Measurements from ENCODE around the gene WDR45. TPM values are rescaled to one million over a fixed set of nuclear protein-coding genes. Genes with fewer than 3 reads are reported as not detected.

WDR45 gene
- total and polyA plus RNA-seq, 9 donors, result 55.3 to 89.7 (median 76.5) TPM

DNA sequence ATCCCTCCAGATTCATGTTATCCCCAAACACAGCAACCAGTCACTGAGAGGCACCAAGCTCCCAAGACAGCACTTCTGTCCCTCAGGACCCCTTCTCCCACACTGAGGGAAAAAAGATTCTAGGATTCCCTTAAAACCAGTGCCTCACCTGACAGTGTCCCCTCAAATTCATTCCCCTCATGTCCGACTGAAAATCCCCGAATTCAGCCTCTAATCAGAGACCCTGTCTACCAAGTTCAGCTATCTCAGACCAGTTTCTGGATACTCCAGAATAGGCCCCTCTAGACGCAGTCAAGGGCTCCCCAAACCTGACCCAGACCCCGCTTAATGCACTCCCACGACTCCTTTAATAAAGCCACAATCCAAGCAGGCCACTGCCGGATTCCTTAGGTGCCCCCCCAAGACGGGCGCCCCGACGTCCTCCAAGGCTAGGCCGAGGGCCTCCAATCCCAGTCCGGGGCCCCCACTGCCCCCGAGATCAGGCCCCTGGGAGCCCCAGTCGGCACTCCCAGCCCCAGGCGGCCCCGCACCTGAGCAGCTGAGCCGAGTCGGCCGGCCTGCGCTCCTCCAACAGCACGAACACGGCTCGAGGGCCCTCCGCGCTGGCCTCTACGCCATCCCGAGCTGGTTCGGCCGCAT lies 37.0 kb downstream of the WDR45 start:
- peak overlapping the region; percentile 97 to 99 for H3K27ac ChIP-seq
- no peaks in the 10 kb centered on the region for H3K4me1 ChIP-seq (ENCODE audit: insufficient read depth)
- no peaks in the 10 kb centered on the region for H3K27me3 ChIP-seq
- WGBS, 3 donors, result 37 to 58% (median 46%) methylated on average over 24 to 29 of the region's 29 CpGs
- no peak for TF ChIP-seq EP300 (IDR thresholded peaks at IDR 0.05)
- peaks cover 0 to 3% of the 10 kb centered on the region in 2 donors for H3K9me3 ChIP-seq
- peak overlapping the region; percentile 61 for H3K4me3 ChIP-seq
- intact Hi-C loops (cut with DNase I), result no loop called here
- DNase-seq, result no peak
- no peaks in the 10 kb centered on the region for H3K36me3 ChIP-seq

GRCh38 chrX:49041744-49042580 lies 37.7 kb downstream of the WDR45 start:
- WGBS, 3 donors, result 22 to 32% (median 29%) methylated on average over 10 of the region's 10 CpGs
- Histone ChIP-seq H3K27ac (peak overlapping the region; percentile 97 to 99), H3K4me1 (ENCODE audit: insufficient read depth) (no peaks in the 10 kb centered on the region), H3K27me3 (no peaks in the 10 kb centered on the region), H3K36me3 (no peaks in the 10 kb centered on the region), H3K4me3 (peak overlapping the region; percentile 61), H3K9me3 (peaks cover 0 to 3% of the 10 kb centered on the region in 2 donors)
- DNase-seq, result no peak
- intact Hi-C loops (cut with DNase I), result no loop called here
- TF ChIP-seq EP300 (IDR thresholded peaks at IDR 0.05) (no peak), POLR2A (IDR thresholded peaks at IDR 0.05) (no peak)
- TF ChIP-seq, protein P1, sequence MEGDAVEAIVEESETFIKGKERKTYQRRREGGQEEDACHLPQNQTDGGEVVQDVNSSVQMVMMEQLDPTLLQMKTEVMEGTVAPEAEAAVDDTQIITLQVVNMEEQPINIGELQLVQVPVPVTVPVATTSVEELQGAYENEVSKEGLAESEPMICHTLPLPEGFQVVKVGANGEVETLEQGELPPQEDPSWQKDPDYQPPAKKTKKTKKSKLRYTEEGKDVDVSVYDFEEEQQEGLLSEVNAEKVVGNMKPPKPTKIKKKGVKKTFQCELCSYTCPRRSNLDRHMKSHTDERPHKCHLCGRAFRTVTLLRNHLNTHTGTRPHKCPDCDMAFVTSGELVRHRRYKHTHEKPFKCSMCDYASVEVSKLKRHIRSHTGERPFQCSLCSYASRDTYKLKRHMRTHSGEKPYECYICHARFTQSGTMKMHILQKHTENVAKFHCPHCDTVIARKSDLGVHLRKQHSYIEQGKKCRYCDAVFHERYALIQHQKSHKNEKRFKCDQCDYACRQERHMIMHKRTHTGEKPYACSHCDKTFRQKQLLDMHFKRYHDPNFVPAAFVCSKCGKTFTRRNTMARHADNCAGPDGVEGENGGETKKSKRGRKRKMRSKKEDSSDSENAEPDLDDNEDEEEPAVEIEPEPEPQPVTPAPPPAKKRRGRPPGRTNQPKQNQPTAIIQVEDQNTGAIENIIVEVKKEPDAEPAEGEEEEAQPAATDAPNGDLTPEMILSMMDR (IDR thresholded peaks at IDR 0.05), result no peak

DNA sequence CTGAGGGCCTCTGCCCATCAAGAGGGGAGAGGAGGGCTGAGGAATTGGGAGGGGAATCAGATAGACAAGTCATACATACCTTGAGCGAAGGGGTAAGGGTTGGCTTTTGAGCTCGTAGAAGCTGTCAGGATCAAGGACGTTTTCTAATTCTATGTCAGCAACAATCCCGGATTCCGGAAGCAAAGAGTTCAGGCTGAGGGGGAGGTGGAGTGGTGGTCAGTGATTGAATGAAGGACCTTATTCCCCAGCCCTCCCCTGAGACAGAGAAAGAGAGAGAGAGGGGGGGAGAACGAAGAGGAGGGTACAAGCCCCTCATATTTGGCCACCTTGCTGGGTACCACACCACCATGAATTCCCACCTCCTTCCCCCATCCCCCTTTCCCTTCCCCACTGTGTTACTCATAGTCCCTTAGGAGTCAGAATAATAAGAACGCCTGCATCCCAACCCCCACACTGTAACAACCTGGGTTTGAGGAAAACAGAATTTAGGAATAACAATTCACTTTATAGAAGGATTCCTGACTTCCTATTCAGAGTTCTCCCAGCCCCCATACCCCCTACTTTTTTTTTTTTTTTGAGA lies 39.2 kb downstream of the WDR45 start:
- whole genome bisulfite sequencing, 3 donors, result 24 to 36% (median 29%) methylated on average over 7 of the region's 7 CpGs
- H3K27me3 ChIP-seq, result no peaks in the 10 kb centered on the region
- no peaks in the 10 kb centered on the region for H3K36me3 ChIP-seq
- peak overlapping the region; percentile 61 for H3K4me3 ChIP-seq
- H3K9me3 ChIP-seq, result peaks cover 0 to 3% of the 10 kb centered on the region in 2 donors
- DNase-seq, result peak in 1 of 5 donors; percentile 42
- peak overlapping the region; percentile 65 to 97 for H3K27ac ChIP-seq
- H3K4me1 ChIP-seq (ENCODE audit: insufficient read depth), result no peaks in the 10 kb centered on the region
- TF ChIP-seq POLR2A (IDR thresholded peaks at IDR 0.05) (peak; percentile 5), EP300 (IDR thresholded peaks at IDR 0.05) (no peak)
- TF ChIP-seq, protein P1 (IDR thresholded peaks at IDR 0.05), result no peak
- intact Hi-C loops (cut with DNase I), result no loop called here

GRCh38 chrX:49039598-49040375 lies 39.9 kb downstream of the WDR45 start:
- peaks cover 0 to 3% of the 10 kb centered on the region in 2 donors for H3K9me3 ChIP-seq
- no peaks in the 10 kb centered on the region for H3K27me3 ChIP-seq
- intact Hi-C loops (cut with DNase I), result no loop called here
- no peaks in the 10 kb centered on the region for H3K36me3 ChIP-seq
- peak overlapping the region; percentile 61 for H3K4me3 ChIP-seq
- peak; percentile 75 to 90 (median 85) for DNase-seq
- H3K27ac ChIP-seq, result peak overlapping the region; percentile 65 to 97
- no peaks in the 10 kb centered on the region for H3K4me1 ChIP-seq (ENCODE audit: insufficient read depth)
- TF ChIP-seq POLR2A (IDR thresholded peaks at IDR 0.05), result no peak
- TF ChIP-seq EP300 (IDR thresholded peaks at IDR 0.05), result no peak
- TF ChIP-seq, protein P1 (IDR thresholded peaks at IDR 0.05), result peak in 1 of 3 donors; percentile 37
- 30 to 34% (median 31%) methylated on average over 9 of the region's 9 CpGs for WGBS, 3 donors
